ENCODE data around the gene SLC1A2.

Gene SLC1A2

GRCh38 chr11:35262056-35262455 lies 157.3 kb downstream of the SLC1A2 start:
- no peaks in the 10 kb centered on the region for H3K27me3 ChIP-seq (ENCODE audit: control insufficient read depth, insufficient read depth, low read length)
- no peak overlapping the region for H3K9ac ChIP-seq (ENCODE audit: low read depth, low read length)

GRCh38 chr11:35261197-35261596 lies 158.2 kb downstream of the SLC1A2 start:
- Histone ChIP-seq H3K27ac (ENCODE audit: low read depth, low read length) (no peak overlapping the region), H3K4me3 (ENCODE audit: low read depth, low read length) (no peak overlapping the region), H3K27me3 (ENCODE audit: control insufficient read depth, insufficient read depth, low read length) (no peaks in the 10 kb centered on the region), H3K9ac (ENCODE audit: low read depth, low read length) (no peak overlapping the region), H3K4me1 (ENCODE audit: control insufficient read depth, insufficient read depth, low read length) (no peaks in the 10 kb centered on the region), H3K36me3 (ENCODE audit: control insufficient read depth, insufficient read depth, low read length) (no peaks in the 10 kb centered on the region), H3K9me3 (ENCODE audit: control insufficient read depth, insufficient read depth, low read length) (no peaks in the 10 kb centered on the region)

More at GRCh38 chr11:35262056-35262455, 157.3 kb downstream of the SLC1A2 start:
- no peak overlapping the region for H3K4me3 ChIP-seq (ENCODE audit: low read depth, low read length)
- H3K4me1 ChIP-seq (ENCODE audit: control insufficient read depth, insufficient read depth, low read length), result no peaks in the 10 kb centered on the region
- H3K36me3 ChIP-seq (ENCODE audit: control insufficient read depth, insufficient read depth, low read length), result no peaks in the 10 kb centered on the region
- no peak overlapping the region for H3K27ac ChIP-seq (ENCODE audit: low read depth, low read length)
- no peaks in the 10 kb centered on the region for H3K9me3 ChIP-seq (ENCODE audit: control insufficient read depth, insufficient read depth, low read length)

- Histone ChIP-seq H3K27ac (ENCODE audit: low read depth, low read length) (no peak overlapping the region), H3K9ac (ENCODE audit: low read depth, low read length) (no peak overlapping the region), H3K4me3 (ENCODE audit: low read depth, low read length) (no peak overlapping the region), H3K9me3 (ENCODE audit: control insufficient read depth, insufficient read depth, low read length) (no peaks in the 10 kb centered on the region), H3K27me3 (ENCODE audit: control insufficient read depth, insufficient read depth, low read length) (no peaks in the 10 kb centered on the region), H3K4me1 (ENCODE audit: control insufficient read depth, insufficient read depth, low read length) (no peaks in the 10 kb centered on the region), H3K36me3 (ENCODE audit: control insufficient read depth, insufficient read depth, low read length) (no peaks in the 10 kb centered on the region)
Measured at GRCh38 chr11:35260342-35260985, 158.9 kb downstream of the SLC1A2 start.

GRCh38 chr11:35259529-35259928 lies 159.8 kb downstream of the SLC1A2 start:
- no peak overlapping the region for H3K9ac ChIP-seq (ENCODE audit: low read depth, low read length)
- no peaks in the 10 kb centered on the region for H3K9me3 ChIP-seq (ENCODE audit: control insufficient read depth, insufficient read depth, low read length)
- no peak overlapping the region for H3K4me3 ChIP-seq (ENCODE audit: low read depth, low read length)
- H3K4me1 ChIP-seq (ENCODE audit: control insufficient read depth, insufficient read depth, low read length), result no peaks in the 10 kb centered on the region
- no peaks in the 10 kb centered on the region for H3K36me3 ChIP-seq (ENCODE audit: control insufficient read depth, insufficient read depth, low read length)
- no peaks in the 10 kb centered on the region for H3K27me3 ChIP-seq (ENCODE audit: control insufficient read depth, insufficient read depth, low read length)
- no peak overlapping the region for H3K27ac ChIP-seq (ENCODE audit: low read depth, low read length)

GRCh38 chr11:35257281-35257680 lies 162.1 kb downstream of the SLC1A2 start:
- Histone ChIP-seq H3K9ac (ENCODE audit: low read depth, low read length) (no peak overlapping the region), H3K4me3 (ENCODE audit: low read depth, low read length) (no peak overlapping the region), H3K27me3 (ENCODE audit: control insufficient read depth, insufficient read depth, low read length) (no peaks in the 10 kb centered on the region)

GRCh38 chr11:35256296-35256695 lies 163.1 kb downstream of the SLC1A2 start:
- Histone ChIP-seq H3K36me3 (ENCODE audit: control insufficient read depth, insufficient read depth, low read length) (no peaks in the 10 kb centered on the region), H3K9me3 (ENCODE audit: control insufficient read depth, insufficient read depth, low read length) (no peaks in the 10 kb centered on the region), H3K27me3 (ENCODE audit: control insufficient read depth, insufficient read depth, low read length) (no peaks in the 10 kb centered on the region), H3K9ac (ENCODE audit: low read depth, low read length) (no peak overlapping the region), H3K27ac (ENCODE audit: low read depth, low read length) (no peak overlapping the region), H3K4me3 (ENCODE audit: low read depth, low read length) (no peak overlapping the region), H3K4me1 (ENCODE audit: control insufficient read depth, insufficient read depth, low read length) (no peaks in the 10 kb centered on the region)

More at GRCh38 chr11:35257281-35257680, 162.1 kb downstream of the SLC1A2 start:
- Histone ChIP-seq H3K36me3 (ENCODE audit: control insufficient read depth, insufficient read depth, low read length) (no peaks in the 10 kb centered on the region), H3K27ac (ENCODE audit: low read depth, low read length) (no peak overlapping the region), H3K9me3 (ENCODE audit: control insufficient read depth, insufficient read depth, low read length) (no peaks in the 10 kb centered on the region), H3K4me1 (ENCODE audit: control insufficient read depth, insufficient read depth, low read length) (no peaks in the 10 kb centered on the region)

GRCh38 chr11:35255514-35255913 lies 163.8 kb downstream of the SLC1A2 start:
- H3K4me3 ChIP-seq (ENCODE audit: low read depth, low read length), result no peak overlapping the region
- H3K27me3 ChIP-seq (ENCODE audit: control insufficient read depth, insufficient read depth, low read length), result no peaks in the 10 kb centered on the region
- H3K36me3 ChIP-seq (ENCODE audit: control insufficient read depth, insufficient read depth, low read length), result no peaks in the 10 kb centered on the region
- no peak overlapping the region for H3K9ac ChIP-seq (ENCODE audit: low read depth, low read length)
- H3K27ac ChIP-seq (ENCODE audit: low read depth, low read length), result no peak overlapping the region
- H3K9me3 ChIP-seq (ENCODE audit: control insufficient read depth, insufficient read depth, low read length), result no peaks in the 10 kb centered on the region
- H3K4me1 ChIP-seq (ENCODE audit: control insufficient read depth, insufficient read depth, low read length), result no peaks in the 10 kb centered on the region

- Histone ChIP-seq H3K9ac (ENCODE audit: low read depth, low read length) (no peak overlapping the region), H3K27ac (ENCODE audit: low read depth, low read length) (no peak overlapping the region), H3K4me1 (ENCODE audit: control insufficient read depth, insufficient read depth, low read length) (no peaks in the 10 kb centered on the region), H3K9me3 (ENCODE audit: control insufficient read depth, insufficient read depth, low read length) (no peaks in the 10 kb centered on the region), H3K27me3 (ENCODE audit: control insufficient read depth, insufficient read depth, low read length) (no peaks in the 10 kb centered on the region), H3K36me3 (ENCODE audit: control insufficient read depth, insufficient read depth, low read length) (no peaks in the 10 kb centered on the region), H3K4me3 (ENCODE audit: low read depth, low read length) (no peak overlapping the region)
Measured at GRCh38 chr11:35253237-35253636, 166.1 kb downstream of the SLC1A2 start.

- Histone ChIP-seq H3K4me1 (ENCODE audit: control insufficient read depth, insufficient read depth, low read length) (no peaks in the 10 kb centered on the region), H3K36me3 (ENCODE audit: control insufficient read depth, insufficient read depth, low read length) (no peaks in the 10 kb centered on the region), H3K4me3 (ENCODE audit: low read depth, low read length) (no peak overlapping the region), H3K27ac (ENCODE audit: low read depth, low read length) (no peak overlapping the region), H3K9ac (ENCODE audit: low read depth, low read length) (no peak overlapping the region), H3K9me3 (ENCODE audit: control insufficient read depth, insufficient read depth, low read length) (no peaks in the 10 kb centered on the region), H3K27me3 (ENCODE audit: control insufficient read depth, insufficient read depth, low read length) (no peaks in the 10 kb centered on the region)
Measured at GRCh38 chr11:35250621-35251020, 168.7 kb downstream of the SLC1A2 start.

- no peaks in the 10 kb centered on the region for H3K27me3 ChIP-seq (ENCODE audit: control insufficient read depth, insufficient read depth, low read length)
- no peaks in the 10 kb centered on the region for H3K4me1 ChIP-seq (ENCODE audit: control insufficient read depth, insufficient read depth, low read length)
- no peak overlapping the region for H3K9ac ChIP-seq (ENCODE audit: low read depth, low read length)
- no peak overlapping the region for H3K27ac ChIP-seq (ENCODE audit: low read depth, low read length)
- no peak overlapping the region for H3K4me3 ChIP-seq (ENCODE audit: low read depth, low read length)
- H3K36me3 ChIP-seq (ENCODE audit: control insufficient read depth, insufficient read depth, low read length), result no peaks in the 10 kb centered on the region
- no peaks in the 10 kb centered on the region for H3K9me3 ChIP-seq (ENCODE audit: control insufficient read depth, insufficient read depth, low read length)
Measured at GRCh38 chr11:35250192-35250591, 169.2 kb downstream of the SLC1A2 start.

GRCh38 chr11:35248558-35249323 lies 170.6 kb downstream of the SLC1A2 start:
- H3K9me3 ChIP-seq (ENCODE audit: control insufficient read depth, insufficient read depth, low read length), result no peaks in the 10 kb centered on the region
- H3K9ac ChIP-seq (ENCODE audit: low read depth, low read length), result no peak overlapping the region
- H3K36me3 ChIP-seq (ENCODE audit: control insufficient read depth, insufficient read depth, low read length), result no peaks in the 10 kb centered on the region
- H3K27ac ChIP-seq (ENCODE audit: low read depth, low read length), result no peak overlapping the region
- H3K4me1 ChIP-seq (ENCODE audit: control insufficient read depth, insufficient read depth, low read length), result no peaks in the 10 kb centered on the region
- no peak overlapping the region for H3K4me3 ChIP-seq (ENCODE audit: low read depth, low read length)
- H3K27me3 ChIP-seq (ENCODE audit: control insufficient read depth, insufficient read depth, low read length), result no peaks in the 10 kb centered on the region
